GM12878 (cell line): Measurements from ENCODE around the gene XPO6. TPM values are rescaled to one million over a fixed set of nuclear protein-coding genes. Genes with fewer than 3 reads are reported as not detected.
A peak's percentile ranks its signal among the peaks of the same experiment; 100 is the strongest.

Experiments
- ATAC-seq: fragments of 200-7000 bp; cut with Tn5 transposase; 3 replicates; pipeline ENCODE4 v1.9.1; 2020; ENCODE audit warnings: mild to moderate bottlenecking, moderate library complexity
- BruUV-seq: library from RNA; stranded (reverse); fragments of 400-500 nt; replicated peaks from 2 replicates; lab custom pipeline; 2021; lab: Mats Ljungman, UMichigan
- CTCF ChIA-PET: fragments of 300-600 bp; sonication (Branson Sonifier 250); formaldehyde crosslinking; extraction: SDS; loops from one replicate; lab custom pipeline; 2021; ENCODE audit warnings: inconsistent platforms; lab: Yijun Ruan, JAX
- POLR2A ChIA-PET: fragments of 350-600 bp; formaldehyde crosslinking; extraction: SDS; loops from one replicate; lab custom pipeline; 2021; ENCODE audit warnings: inconsistent platforms; lab: Charles Lee
- RAD21 ChIA-PET: fragments of 300-600 bp; sonication (Branson Sonifier 250); formaldehyde crosslinking; loops from one replicate; lab custom pipeline; 2023; ENCODE audit warnings: antibody characterized with exemption; ENCODE audit not compliant: unreplicated experiment; lab: Charles Lee
- SMC1A ChIA-PET: fragments of 300-600 bp; sonication (Branson Sonifier 250); formaldehyde crosslinking; loops from one replicate; lab custom pipeline; 2023; ENCODE audit not compliant: unreplicated experiment, uncharacterized antibody; lab: Charles Lee
- DNase-seq: peaks from one replicate; pipeline ENCODE4 v3.0.0-alpha.2; 2011; ENCODE audit warnings: low read depth, low spot score
- FAIRE-seq: peaks from 3 replicates; lab custom pipeline; 2011; peaks lifted over from hg19 to GRCh38; lab: Jason Lieb, UNC
- H2AFZ ChIP-seq: 2 replicates; pipeline ENCODE4 v1.6.0; 2011; ENCODE audit warnings: low read depth, low read length, control low read depth; ENCODE audit not compliant: control insufficient read depth
- H3K27ac ChIP-seq: 2 replicates; pipeline ENCODE4 v1.5.1; 2011; ENCODE audit warnings: control low read depth; ENCODE audit not compliant: control insufficient read depth, insufficient read depth
- H3K27me3 ChIP-seq, 2 experiments: replicated peaks in 1 of 2; 2 replicates each; pipeline versions ENCODE4 v1.6.0 to v1.6.1; 2011; ENCODE audit warnings: low read length in 1 of 2; ENCODE audit not compliant: control insufficient read depth in 2 of 2, insufficient read depth in 2 of 2
- H3K36me3 ChIP-seq, 2 experiments: 2 replicates each; pipeline ENCODE4 v1.5.1; 2011; ENCODE audit warnings: low read length in 1 of 2; ENCODE audit not compliant: control insufficient read depth in 2 of 2, insufficient read depth in 2 of 2
- H3K4me1 ChIP-seq: 2 replicates; pipeline ENCODE4 v1.6.1; 2011; ENCODE audit warnings: mild to moderate bottlenecking, low read length, moderate library complexity, mixed read lengths; ENCODE audit not compliant: control insufficient read depth, insufficient read depth
- H3K4me2 ChIP-seq: 2 replicates; pipeline ENCODE4 v1.6.0; 2011; ENCODE audit warnings: control low read depth; ENCODE audit not compliant: control insufficient read depth, insufficient read depth
- H3K4me3 ChIP-seq: fragments of 200-600 bp; sonication (generic); 2 replicates; pipeline ENCODE4 v1.5.1; 2016
- H3K79me2 ChIP-seq: 2 replicates; pipeline ENCODE4 v1.6.0; 2011; ENCODE audit warnings: low read length; ENCODE audit not compliant: control insufficient read depth, insufficient read depth
- H3K9ac ChIP-seq: 2 replicates; pipeline ENCODE4 v1.8.0; 2011; ENCODE audit warnings: low read length, control low read depth, mixed read lengths; ENCODE audit not compliant: control insufficient read depth, insufficient read depth
- H3K9me3 ChIP-seq: replicated peaks from 3 replicates; pipeline ENCODE4 v1.5.1; 2011; ENCODE audit warnings: mild to moderate bottlenecking, low read length; ENCODE audit not compliant: control insufficient read depth, insufficient read depth
- H4K20me1 ChIP-seq: 2 replicates; pipeline ENCODE4 v1.6.0; 2011; ENCODE audit not compliant: control insufficient read depth, insufficient read depth
- BCL3 ChIP-seq: IDR thresholded peaks from 2 replicates; pipeline ENCODE4 v1.6.1; 2011; ENCODE audit warnings: borderline replicate concordance, low read depth, mild to moderate bottlenecking, moderate library complexity, low read length; ENCODE audit not compliant: insufficient read depth, poor library complexity, severe bottlenecking
- IKZF1 ChIP-seq: fragments of 450-650 bp; conservative IDR thresholded peaks from 2 replicates; pipeline ENCODE4 v1.6.1; 2017; ENCODE audit warnings: antibody characterized with exemption, mild to moderate bottlenecking
- POLR2A ChIP-seq: IDR thresholded peaks from 2 replicates; pipeline ENCODE4 v1.6.1; 2011; ENCODE audit warnings: low read depth, mild to moderate bottlenecking, low read length
- POU2F2 ChIP-seq: IDR thresholded peaks from 3 replicates; pipeline ENCODE4 v1.6.1; 2011; ENCODE audit warnings: low read depth, mild to moderate bottlenecking, low read length, borderline replicate concordance
- SRF ChIP-seq, 2 experiments: IDR thresholded peaks; 2 replicates each; pipeline ENCODE4 v1.6.1; 2011; ENCODE audit warnings: low read depth in 2 of 2, low read length in 2 of 2, mild to moderate bottlenecking in 1 of 2, moderate library complexity in 1 of 2
- TARDBP ChIP-seq: IDR thresholded peaks from 2 replicates; pipeline ENCODE4 v1.6.1; 2016; ENCODE audit warnings: borderline replicate concordance
- TCF7 ChIP-seq: IDR thresholded peaks from 2 replicates; pipeline ENCODE4 v1.6.1; 2014; ENCODE audit warnings: antibody characterized with exemption, borderline replicate concordance
- WGBS: methylation state at CpG from one replicate; pipeline ENCODE4 v1.1.6; 2016; ENCODE audit warnings: low lambda C conversion rate; ENCODE audit not compliant: insufficient replicate concordance, insufficient coverage; ENCODE audit errors: missing lambda C conversion rate; 5-methylcytosine and 5-hydroxymethylcytosine counted together
- in situ Hi-C: fragments of 300-500 bp; cut with MboI; formaldehyde crosslinking; loops from 9 replicates; pipeline ENCODE4 v1.14.3; 2018; ENCODE audit warnings: mixed read lengths
- intact Hi-C: fragments of 100-400 bp; cut with micrococcal nuclease; formaldehyde crosslinking; loops from one replicate; pipeline ENCODE4 v1.14.2; 2022; ENCODE audit not compliant: unreplicated experiment
- polyA plus RNA-seq, 11 experiments: library from polyadenylated mRNA; depleted of rRNA in 4 of 11; unstranded in 6 of 11; stranded (reverse) in 5 of 11; fragments of >200 nt; fragmentation: Nextera tagmentation in 4 of 11; fragmentation: Illumina TruSeq in 1 of 11; extraction: Ambion mirVana in 4 of 11; extraction: Trizol in 1 of 11; gene quantifications; 1 replicate in 1 of 11; 2 replicates in 10 of 11; pipeline versions ENCODE4 v1.2.1 to v1.2.3, GENCODE V29; 2011 to 2016; ENCODE audit warnings: inconsistent platforms in 2 of 11, missing spikeins in 2 of 11, low read depth in 1 of 11
- total RNA-seq, 4 experiments: library from RNA; depleted of rRNA in 3 of 4; stranded (reverse); fragments of >200 nt in 3 of 4; fragmentation: Illumina TruSeq in 1 of 4; extraction: Trizol in 1 of 4; gene quantifications; 2 replicates each; pipeline versions ENCODE4 v1.2.1 to v1.2.3, GENCODE V29; 2013 to 2021
- TF ChIP-seq, protein P1 (sequence below): fragments of 450-650 bp; IDR thresholded peaks from 2 replicates; pipeline ENCODE4 v1.6.1; 2017; ENCODE audit warnings: mild to moderate bottlenecking, moderate library complexity
- TF ChIP-seq, protein P2 (sequence below): fragments of 150-350 bp; IDR thresholded peaks from 2 replicates; pipeline ENCODE4 v1.6.1; 2016; ENCODE audit warnings: low read depth, low read length

XPO6 gene
- total and polyA plus RNA-seq, 10 of the 15 experiments (the other 5 are each of a cell fraction or from before 2014, with no cell fraction given): 9.9 to 246 (median 110) TPM

- TF ChIP-seq, protein P1, sequence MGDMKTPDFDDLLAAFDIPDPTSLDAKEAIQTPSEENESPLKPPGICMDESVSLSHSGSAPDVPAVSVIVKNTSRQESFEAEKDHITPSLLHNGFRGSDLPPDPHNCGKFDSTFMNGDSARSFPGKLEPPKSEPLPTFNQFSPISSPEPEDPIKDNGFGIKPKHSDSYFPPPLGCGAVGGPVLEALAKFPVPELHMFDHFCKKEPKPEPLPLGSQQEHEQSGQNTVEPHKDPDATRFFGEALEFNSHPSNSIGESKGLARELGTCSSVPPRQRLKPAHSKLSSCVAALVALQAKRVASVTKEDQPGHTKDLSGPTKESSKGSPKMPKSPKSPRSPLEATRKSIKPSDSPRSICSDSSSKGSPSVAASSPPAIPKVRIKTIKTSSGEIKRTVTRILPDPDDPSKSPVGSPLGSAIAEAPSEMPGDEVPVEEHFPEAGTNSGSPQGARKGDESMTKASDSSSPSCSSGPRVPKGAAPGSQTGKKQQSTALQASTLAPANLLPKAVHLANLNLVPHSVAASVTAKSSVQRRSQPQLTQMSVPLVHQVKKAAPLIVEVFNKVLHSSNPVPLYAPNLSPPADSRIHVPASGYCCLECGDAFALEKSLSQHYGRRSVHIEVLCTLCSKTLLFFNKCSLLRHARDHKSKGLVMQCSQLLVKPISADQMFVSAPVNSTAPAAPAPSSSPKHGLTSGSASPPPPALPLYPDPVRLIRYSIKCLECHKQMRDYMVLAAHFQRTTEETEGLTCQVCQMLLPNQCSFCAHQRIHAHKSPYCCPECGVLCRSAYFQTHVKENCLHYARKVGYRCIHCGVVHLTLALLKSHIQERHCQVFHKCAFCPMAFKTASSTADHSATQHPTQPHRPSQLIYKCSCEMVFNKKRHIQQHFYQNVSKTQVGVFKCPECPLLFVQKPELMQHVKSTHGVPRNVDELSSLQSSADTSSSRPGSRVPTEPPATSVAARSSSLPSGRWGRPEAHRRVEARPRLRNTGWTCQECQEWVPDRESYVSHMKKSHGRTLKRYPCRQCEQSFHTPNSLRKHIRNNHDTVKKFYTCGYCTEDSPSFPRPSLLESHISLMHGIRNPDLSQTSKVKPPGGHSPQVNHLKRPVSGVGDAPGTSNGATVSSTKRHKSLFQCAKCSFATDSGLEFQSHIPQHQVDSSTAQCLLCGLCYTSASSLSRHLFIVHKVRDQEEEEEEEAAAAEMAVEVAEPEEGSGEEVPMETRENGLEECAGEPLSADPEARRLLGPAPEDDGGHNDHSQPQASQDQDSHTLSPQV: no peak
- TF ChIP-seq SRF (IDR thresholded peaks at IDR 0.05; ENCODE audit: low read depth in 2 of 2, low read length in 2 of 2): no peak
These were observed 81.4 kb downstream of the XPO6 start (continued) for GRCh38 chr16:28130099-28131088.

DNA sequence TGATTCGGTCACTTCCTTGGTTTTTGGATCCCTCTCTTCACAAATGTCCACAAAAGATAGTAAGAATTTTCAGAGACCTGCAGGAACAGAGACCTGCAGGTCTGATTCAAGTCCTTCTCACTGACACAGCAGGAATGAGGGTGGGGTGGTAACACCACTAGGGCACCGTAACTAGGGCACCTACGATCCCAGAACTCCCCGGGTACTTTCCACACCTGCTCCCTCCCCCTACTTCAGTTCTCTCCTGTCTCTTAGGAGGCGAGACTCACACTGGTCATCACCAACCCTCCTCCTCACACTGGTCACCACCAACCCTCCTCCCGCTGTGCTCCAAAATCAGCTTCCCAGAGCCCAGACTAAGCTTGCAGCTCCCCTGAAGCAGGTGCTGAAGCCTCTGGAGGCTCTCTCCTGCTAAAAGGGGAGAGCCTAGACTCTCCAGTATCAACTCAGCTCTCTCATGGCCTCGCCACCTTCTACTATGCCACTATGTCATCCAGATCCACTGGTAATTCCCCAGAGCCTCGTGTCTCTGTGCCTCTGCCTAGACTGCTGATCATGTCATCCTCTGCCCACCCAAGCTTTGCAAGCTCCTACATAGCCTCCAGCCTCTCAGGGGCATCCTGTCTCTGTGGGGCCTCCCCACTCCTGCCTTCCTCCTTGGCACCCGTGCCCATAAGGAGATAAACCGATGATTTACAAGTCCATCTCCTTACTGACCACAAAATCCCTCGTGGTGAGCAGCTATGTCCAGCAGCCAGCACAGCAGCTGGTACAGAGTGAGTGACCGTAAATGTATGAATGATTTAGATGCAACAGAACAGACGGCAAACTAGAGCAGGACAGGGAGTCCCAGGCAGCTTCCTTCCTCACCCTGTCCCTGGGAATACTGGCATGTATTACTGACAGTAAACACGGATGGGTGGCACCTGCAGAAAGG lies 84.8 kb downstream of the XPO6 start:
- no peak for FAIRE-seq
- no peaks in the 10 kb centered on the region; the same call in 1 of the 2 replicates for H3K4me1 ChIP-seq
- in situ Hi-C loops (no loop called here), intact Hi-C loops (no loop called here)
- SMC1A ChIA-PET: interaction anchor here (1.1 to 1.2 kb wide), 2 partner anchors 59 to 91 kb away, joined by 3 to 5 read pairs; no protein-coding TSS in a partner anchor
- POLR2A ChIA-PET: no interaction called here
- H4K20me1 ChIP-seq: no peaks in the 10 kb centered on the region
- H2AFZ ChIP-seq: no peak overlapping the region
- no peak overlapping the region for H3K9ac ChIP-seq
- CTCF ChIA-PET: no interaction called here
- H3K9me3 ChIP-seq: no peaks in the 10 kb centered on the region
- DNase-seq: no peak
- H3K27ac ChIP-seq: peak overlapping the region; percentile 39; the same call in 1 of the 2 replicates
- peak; percentile 71 for ATAC-seq
- no peak overlapping the region for H3K4me2 ChIP-seq
- H3K4me3 ChIP-seq: no peak overlapping the region
- RAD21 ChIA-PET: no interaction called here
- H3K36me3 ChIP-seq: peaks cover 41 to 70% of the 10 kb centered on the region in 2 experiments
- no TSS peak for BruUV-seq
- WGBS: 73% methylated on average over 14 of the region's 14 CpGs
- no peaks in the 10 kb centered on the region for H3K27me3 ChIP-seq
- H3K79me2 ChIP-seq: no peaks in the 10 kb centered on the region; the same call in 1 of the 2 replicates
- TF ChIP-seq POLR2A (0 out of 2 replicates have a peak, but pooled peaks have one; percentile 10), TCF7 (no peak), IKZF1 (no peak), POU2F2 (no peak), TARDBP (no peak), BCL3 (no peak)
- TF ChIP-seq, protein P2, sequence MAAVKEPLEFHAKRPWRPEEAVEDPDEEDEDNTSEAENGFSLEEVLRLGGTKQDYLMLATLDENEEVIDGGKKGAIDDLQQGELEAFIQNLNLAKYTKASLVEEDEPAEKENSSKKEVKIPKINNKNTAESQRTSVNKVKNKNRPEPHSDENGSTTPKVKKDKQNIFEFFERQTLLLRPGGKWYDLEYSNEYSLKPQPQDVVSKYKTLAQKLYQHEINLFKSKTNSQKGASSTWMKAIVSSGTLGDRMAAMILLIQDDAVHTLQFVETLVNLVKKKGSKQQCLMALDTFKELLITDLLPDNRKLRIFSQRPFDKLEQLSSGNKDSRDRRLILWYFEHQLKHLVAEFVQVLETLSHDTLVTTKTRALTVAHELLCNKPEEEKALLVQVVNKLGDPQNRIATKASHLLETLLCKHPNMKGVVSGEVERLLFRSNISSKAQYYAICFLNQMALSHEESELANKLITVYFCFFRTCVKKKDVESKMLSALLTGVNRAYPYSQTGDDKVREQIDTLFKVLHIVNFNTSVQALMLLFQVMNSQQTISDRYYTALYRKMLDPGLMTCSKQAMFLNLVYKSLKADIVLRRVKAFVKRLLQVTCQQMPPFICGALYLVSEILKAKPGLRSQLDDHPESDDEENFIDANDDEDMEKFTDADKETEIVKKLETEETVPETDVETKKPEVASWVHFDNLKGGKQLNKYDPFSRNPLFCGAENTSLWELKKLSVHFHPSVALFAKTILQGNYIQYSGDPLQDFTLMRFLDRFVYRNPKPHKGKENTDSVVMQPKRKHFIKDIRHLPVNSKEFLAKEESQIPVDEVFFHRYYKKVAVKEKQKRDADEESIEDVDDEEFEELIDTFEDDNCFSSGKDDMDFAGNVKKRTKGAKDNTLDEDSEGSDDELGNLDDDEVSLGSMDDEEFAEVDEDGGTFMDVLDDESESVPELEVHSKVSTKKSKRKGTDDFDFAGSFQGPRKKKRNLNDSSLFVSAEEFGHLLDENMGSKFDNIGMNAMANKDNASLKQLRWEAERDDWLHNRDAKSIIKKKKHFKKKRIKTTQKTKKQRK: no peak
